H9 (cell line): ENCODE results near the gene BRSK2. TPM values are rescaled to one million over a fixed set of nuclear protein-coding genes. Genes with fewer than 3 reads are reported as not detected.

Source experiments
- DNase-seq: peaks from one replicate; pipeline ENCODE4 v3.0.0-alpha.2; 2017
- H2AFZ ChIP-seq: one replicate; pipeline ENCODE4 v1.6.1; 2013; ENCODE audit warnings: mild to moderate bottlenecking, low read length, control low read depth, moderate library complexity
- H2AK5ac ChIP-seq: 2 replicates; pipeline ENCODE4 v1.6.1; 2013; ENCODE audit warnings: low read length, control low read depth, mixed read lengths; ENCODE audit not compliant: insufficient read length
- H2BK120ac ChIP-seq: one replicate; pipeline ENCODE4 v1.6.1; 2013; ENCODE audit warnings: low read depth, mild to moderate bottlenecking, low read length, control low read depth, inconsistent platforms; ENCODE audit not compliant: poor library complexity, severe bottlenecking
- H2BK12ac ChIP-seq: 2 replicates; pipeline ENCODE4 v1.6.1; 2013; ENCODE audit warnings: low read length, control low read depth, mixed read lengths, low read depth; ENCODE audit not compliant: insufficient read length
- H2BK15ac ChIP-seq: 2 replicates; pipeline ENCODE4 v1.6.1; 2013; ENCODE audit warnings: low read depth, low read length, control low read depth
- H2BK20ac ChIP-seq: one replicate; pipeline ENCODE4 v1.6.1; 2013; ENCODE audit warnings: low read depth, mild to moderate bottlenecking, low read length, control low read depth, inconsistent platforms; ENCODE audit not compliant: poor library complexity, severe bottlenecking
- H2BK5ac ChIP-seq: 2 replicates; pipeline ENCODE4 v1.6.1; 2013; ENCODE audit warnings: low read length, control low read depth, mixed read lengths; ENCODE audit not compliant: insufficient read length
- H3K14ac ChIP-seq: 2 replicates; pipeline ENCODE4 v1.6.1; 2013; ENCODE audit warnings: low read length, control low read depth; ENCODE audit not compliant: insufficient read depth
- H3K18ac ChIP-seq: 2 replicates; pipeline ENCODE4 v1.6.1; 2013; ENCODE audit warnings: low read depth, mild to moderate bottlenecking, mixed read lengths, low read length, control low read depth; ENCODE audit not compliant: insufficient read length
- H3K23ac ChIP-seq: 2 replicates; pipeline ENCODE4 v1.6.1; 2013; ENCODE audit warnings: low read length, control low read depth, mixed read lengths, low read depth; ENCODE audit not compliant: insufficient read length
- H3K23me2 ChIP-seq: 2 replicates; pipeline ENCODE4 v1.6.1; 2013; ENCODE audit warnings: low read depth, mild to moderate bottlenecking, mixed read lengths, low read length, control low read depth; ENCODE audit not compliant: insufficient read length, poor library complexity, severe bottlenecking
- H3K27ac ChIP-seq: 2 replicates; pipeline ENCODE4 v1.5.1; 2013; ENCODE audit warnings: low read length, control low read depth, mixed read lengths, low read depth; ENCODE audit not compliant: insufficient read length
- H3K27me3 ChIP-seq: 2 replicates; pipeline ENCODE4 v1.6.1; 2013; ENCODE audit warnings: low read length, control low read depth, inconsistent platforms; ENCODE audit not compliant: insufficient read depth
- H3K4ac ChIP-seq: 2 replicates; pipeline ENCODE4 v1.6.1; 2013; ENCODE audit warnings: low read depth, mild to moderate bottlenecking, control low read depth, inconsistent platforms, low read length, moderate library complexity
- H3K4me1 ChIP-seq: 2 replicates; pipeline ENCODE4 v1.6.1; 2013; ENCODE audit warnings: low read length, control low read depth, inconsistent platforms; ENCODE audit not compliant: insufficient read depth
- H3K4me2 ChIP-seq: 2 replicates; pipeline ENCODE4 v1.6.1; 2013; ENCODE audit warnings: low read length, control low read depth, mixed read lengths; ENCODE audit not compliant: insufficient read length, insufficient read depth
- H3K56ac ChIP-seq: 2 replicates; pipeline ENCODE4 v1.6.1; 2013; ENCODE audit warnings: low read depth, mild to moderate bottlenecking, mixed read lengths, low read length, control low read depth; ENCODE audit not compliant: insufficient read length
- H3K79me1 ChIP-seq: 2 replicates; pipeline ENCODE4 v1.6.1; 2013; ENCODE audit warnings: low read depth, mild to moderate bottlenecking, moderate library complexity, low read length, control low read depth, inconsistent platforms; ENCODE audit not compliant: insufficient read depth, poor library complexity, severe bottlenecking
- H3K79me2 ChIP-seq: 2 replicates; pipeline ENCODE4 v1.6.1; 2013; ENCODE audit warnings: low read length, control low read depth, inconsistent platforms; ENCODE audit not compliant: insufficient read depth
- H3K9ac ChIP-seq: 2 replicates; pipeline ENCODE4 v1.6.1; 2013; ENCODE audit warnings: low read length, control low read depth, mixed read lengths; ENCODE audit not compliant: insufficient read length; ENCODE audit errors: extremely low read depth
- H3K9me3 ChIP-seq: one replicate; pipeline ENCODE4 v1.6.1; 2013; ENCODE audit warnings: low read depth, low read length, inconsistent platforms; ENCODE audit not compliant: control insufficient read depth
- H3T11ph ChIP-seq: one replicate; pipeline ENCODE4 v1.6.1; 2013; ENCODE audit warnings: mild to moderate bottlenecking, low read length, control low read depth, inconsistent platforms
- H4K20me1 ChIP-seq: one replicate; pipeline ENCODE4 v1.6.1; 2013; ENCODE audit not compliant: control insufficient read depth, insufficient read length, insufficient read depth
- H4K5ac ChIP-seq: 2 replicates; pipeline ENCODE4 v1.6.1; 2013; ENCODE audit warnings: low read depth, mild to moderate bottlenecking, mixed read lengths, low read length, control low read depth; ENCODE audit not compliant: insufficient read length
- H4K8ac ChIP-seq: replicated peaks from 2 replicates; pipeline ENCODE4 v1.6.1; 2013; ENCODE audit warnings: low read length, control low read depth, mixed read lengths, low read depth; ENCODE audit not compliant: insufficient read length
- H4K91ac ChIP-seq: 2 replicates; pipeline ENCODE4 v1.6.1; 2013; ENCODE audit warnings: low read depth, mild to moderate bottlenecking, moderate library complexity, mixed read lengths, low read length, control low read depth; ENCODE audit not compliant: insufficient read length
- H3K27ac Mint-ChIP-seq, 3 experiments: 2 replicates in 2 of 3; 3 replicates in 1 of 3; pipeline ENCODE4 v1.8.0; 2020 to 2021; ENCODE audit warnings: mixed read lengths in 3 of 3, mild to moderate bottlenecking in 1 of 3, moderate library complexity in 1 of 3
- H3K27me3 Mint-ChIP-seq: 2 replicates; pipeline ENCODE4 v1.8.0; 2021; ENCODE audit warnings: low read depth, mild to moderate bottlenecking, moderate library complexity, mixed read lengths
- H3K36me3 Mint-ChIP-seq, 3 experiments: 2 replicates in 2 of 3; 3 replicates in 1 of 3; pipeline ENCODE4 v1.8.0; 2020 to 2021; ENCODE audit warnings: low read depth in 3 of 3, mixed read lengths in 3 of 3; ENCODE audit not compliant: insufficient read depth in 1 of 3
- H3K4me1 Mint-ChIP-seq, 2 experiments: 2 replicates each; pipeline ENCODE4 v1.8.0; 2020; ENCODE audit warnings: mixed read lengths in 2 of 2
- H3K4me3 Mint-ChIP-seq, 2 experiments: 2 replicates in 1 of 2; 3 replicates in 1 of 2; pipeline ENCODE4 v1.8.0; 2020 to 2021; ENCODE audit warnings: mild to moderate bottlenecking in 2 of 2, mixed read lengths in 2 of 2, moderate library complexity in 1 of 2
- H3K9me3 Mint-ChIP-seq, 2 experiments: 2 replicates in 1 of 2; 3 replicates in 1 of 2; pipeline ENCODE4 v1.8.0; 2020; ENCODE audit warnings: mild to moderate bottlenecking in 2 of 2, mixed read lengths in 2 of 2, moderate library complexity in 1 of 2
- WGBS: extraction: QIAGEN DNeasy Blood & Tissue Kit; methylation state at CpG from one replicate; pipeline ENCODE4 v1.1.7; 2013; ENCODE audit warnings: missing lambda C conversion rate, low lambda C conversion rate, mixed read lengths; ENCODE audit not compliant: insufficient read length; ENCODE audit errors: extremely low coverage; 5-methylcytosine and 5-hydroxymethylcytosine counted together
- total RNA-seq: library from RNA; stranded (reverse); gene quantifications from 2 replicates; pipeline ENCODE4 v1.2.1, GENCODE V29; 2021
- TF ChIP-seq, protein P1 (sequence below): fragments of 200-600 bp; sonication (generic); conservative IDR thresholded peaks from 3 replicates; pipeline ENCODE4 v1.8.0; 2021; ENCODE audit warnings: antibody characterized with exemption, mild to moderate bottlenecking

The BRSK2 gene
- total RNA-seq, 1 experiment from 2014 or later: 28.4 TPM

DNA sequence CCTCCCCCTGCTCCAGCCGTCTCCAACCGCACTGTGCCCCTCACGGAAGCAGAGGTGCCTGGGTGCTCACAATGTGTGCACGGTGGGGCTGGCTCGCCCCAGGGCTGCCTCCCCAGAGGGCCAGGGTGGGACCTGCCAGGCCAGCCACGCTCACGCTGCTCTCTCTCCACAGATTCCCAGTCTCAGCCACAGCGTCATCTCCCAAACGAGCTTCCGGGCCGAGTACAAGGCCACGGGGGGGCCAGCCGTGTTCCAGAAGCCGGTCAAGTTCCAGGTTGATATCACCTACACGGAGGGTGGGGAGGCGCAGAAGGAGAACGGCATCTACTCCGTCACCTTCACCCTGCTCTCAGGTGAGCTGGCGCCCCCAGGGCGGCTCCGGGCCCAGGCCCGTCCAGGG, 66.4 kb downstream of the BRSK2 start:
- Histone ChIP-seq H4K8ac (no peak overlapping the region), H3K79me1 (no peaks in the 10 kb centered on the region), H3K14ac (no peak overlapping the region; the same call in 1 of the 2 replicates), H2BK20ac (no peak overlapping the region), H3K23ac (no peak overlapping the region), H3K27ac (no peak overlapping the region), H3K4me1 (no peaks in the 10 kb centered on the region), H2AK5ac (no peak overlapping the region), H2BK15ac (no peak overlapping the region), H2BK5ac (no peak overlapping the region), H4K91ac (no peak overlapping the region), H2AFZ (no peak overlapping the region), H3K4ac (no peak overlapping the region), H3K18ac (no peak overlapping the region), H3K4me2 (no peak overlapping the region), H3T11ph (no peak overlapping the region), H3K27me3 (no peaks in the 10 kb centered on the region), H3K23me2 (no peaks in the 10 kb centered on the region), H3K9me3 (no peaks in the 10 kb centered on the region), H2BK120ac (no peak overlapping the region), H3K9ac (no peak overlapping the region), H3K79me2 (no peaks in the 10 kb centered on the region), H4K20me1 (no peaks in the 10 kb centered on the region), H3K56ac (no peak overlapping the region), H4K5ac (no peak overlapping the region), H2BK12ac (no peak overlapping the region)
- no peak overlapping the region for H3K27ac Mint-ChIP-seq
- H3K4me1 Mint-ChIP-seq: peaks cover 0 to 10% of the 10 kb centered on the region in 2 experiments; a peak in 2 of 4 replicates
- no peaks in the 10 kb centered on the region for H3K27me3 Mint-ChIP-seq
- no peaks in the 10 kb centered on the region for H3K9me3 Mint-ChIP-seq
- no peak for DNase-seq
- TF ChIP-seq, protein P1, sequence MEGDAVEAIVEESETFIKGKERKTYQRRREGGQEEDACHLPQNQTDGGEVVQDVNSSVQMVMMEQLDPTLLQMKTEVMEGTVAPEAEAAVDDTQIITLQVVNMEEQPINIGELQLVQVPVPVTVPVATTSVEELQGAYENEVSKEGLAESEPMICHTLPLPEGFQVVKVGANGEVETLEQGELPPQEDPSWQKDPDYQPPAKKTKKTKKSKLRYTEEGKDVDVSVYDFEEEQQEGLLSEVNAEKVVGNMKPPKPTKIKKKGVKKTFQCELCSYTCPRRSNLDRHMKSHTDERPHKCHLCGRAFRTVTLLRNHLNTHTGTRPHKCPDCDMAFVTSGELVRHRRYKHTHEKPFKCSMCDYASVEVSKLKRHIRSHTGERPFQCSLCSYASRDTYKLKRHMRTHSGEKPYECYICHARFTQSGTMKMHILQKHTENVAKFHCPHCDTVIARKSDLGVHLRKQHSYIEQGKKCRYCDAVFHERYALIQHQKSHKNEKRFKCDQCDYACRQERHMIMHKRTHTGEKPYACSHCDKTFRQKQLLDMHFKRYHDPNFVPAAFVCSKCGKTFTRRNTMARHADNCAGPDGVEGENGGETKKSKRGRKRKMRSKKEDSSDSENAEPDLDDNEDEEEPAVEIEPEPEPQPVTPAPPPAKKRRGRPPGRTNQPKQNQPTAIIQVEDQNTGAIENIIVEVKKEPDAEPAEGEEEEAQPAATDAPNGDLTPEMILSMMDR: no peak
- no CpG with 5 or more reads among the region's 22 CpGs for WGBS
- H3K4me3 Mint-ChIP-seq: no peak overlapping the region
- peaks cover 0 to 8% (median 6%) of the 10 kb centered on the region in 3 experiments; a peak in 3 of 7 replicates for H3K36me3 Mint-ChIP-seq
